ENCODE data around the gene RABL2B.
A peak's percentile ranks its signal among the peaks of the same experiment; 100 is the strongest.
"Not testable (repeated sequence)": the region's sequence is repeated elsewhere in the genome, so short reads cannot be mapped to it uniquely, and the experiment has no call there.

Gene RABL2B

GRCh38 chr22:50783033-50783879 lies at the start of gene RABL2B:
TSS of gene RABL2B (minus strand) at chr22:50783636. CDS start at chr22:50782294, 1,342 bp downstream.
- peak; percentile 58 for DNase-seq

GRCh38 chr22:50786936-50787335 lies 3.5 kb upstream of the RABL2B start:
- DNase-seq: not testable (repeated sequence)

- DNase-seq: not testable (repeated sequence)
Observed at GRCh38 chr22:50785289-50785688, 1.9 kb upstream of the RABL2B start.

DNA sequence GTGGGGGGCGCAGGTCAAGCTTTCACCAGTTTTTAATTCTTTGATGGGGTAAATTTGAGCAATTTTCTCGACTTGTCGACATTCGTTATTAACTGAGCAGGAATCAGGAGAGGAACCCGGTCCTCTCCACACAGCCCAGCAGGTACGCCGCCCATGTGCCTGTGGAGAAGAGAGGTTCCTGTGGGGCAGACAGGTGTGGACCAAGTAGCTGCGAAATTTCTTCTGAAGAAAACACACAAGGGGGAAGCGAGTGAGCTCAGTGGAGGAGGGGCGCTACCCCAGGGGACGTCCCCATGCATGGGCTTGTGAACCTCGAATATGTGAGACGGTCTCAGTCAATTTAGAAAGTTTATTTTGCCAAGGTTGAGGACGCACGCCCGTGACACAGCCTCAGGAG lies 442 bp upstream of the RABL2B start:
- DNase-seq: not testable (repeated sequence)

GRCh38 chr22:50782253-50782652 lies 1.2 kb downstream of the RABL2B start:
- DNase-seq: not testable (repeated sequence)

- not testable (repeated sequence) for DNase-seq
Observed at GRCh38 chr22:50780244-50780643, 3.2 kb downstream of the RABL2B start.

GRCh38 chr22:50777631-50778030 lies 5.8 kb downstream of the RABL2B start:
- DNase-seq: not testable (repeated sequence)

DNA sequence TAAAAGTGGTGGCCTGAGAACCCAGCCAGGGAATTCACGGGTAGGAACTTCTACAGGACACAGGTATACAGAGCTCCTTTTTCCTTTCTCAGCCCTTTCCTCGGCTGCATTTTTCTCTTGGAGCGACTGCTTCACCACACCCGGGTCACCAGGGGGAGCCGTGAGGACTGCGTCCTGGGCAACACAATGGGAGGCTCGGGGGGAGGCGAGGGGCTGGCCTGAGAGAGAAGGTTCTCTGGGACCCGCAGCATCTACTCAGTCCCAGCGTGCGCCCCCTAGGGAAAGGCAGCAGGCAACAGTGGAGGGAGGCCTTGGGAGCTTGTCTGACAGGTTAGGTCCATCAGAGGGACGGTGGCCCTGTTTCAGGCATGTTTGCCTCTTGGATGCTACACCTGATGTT lies 8.3 kb downstream of the RABL2B start:
- peak; percentile 63 for DNase-seq

- not testable (repeated sequence) for DNase-seq
Observed at GRCh38 chr22:50764288-50764687, 19.1 kb downstream of the RABL2B start.

DNA sequence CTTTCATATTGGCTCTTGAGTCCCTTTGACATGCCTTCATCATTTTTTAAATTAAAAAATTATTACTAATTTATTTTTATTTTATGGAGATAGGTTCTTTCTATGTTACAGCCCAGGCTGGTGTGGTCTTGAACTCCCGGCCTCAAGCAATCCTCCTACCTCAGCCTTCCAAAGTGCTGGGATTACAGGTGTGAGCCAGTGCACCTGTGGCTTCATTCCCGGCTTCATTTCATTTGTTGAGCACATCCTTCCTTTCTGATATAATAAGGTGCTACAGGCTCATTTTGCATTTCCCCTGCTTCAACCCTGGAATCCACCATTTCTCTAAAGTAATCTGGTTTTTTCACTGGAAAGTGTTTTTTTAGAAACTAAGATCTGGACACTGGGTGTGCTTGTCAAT lies 21.6 kb downstream of the RABL2B start:
- DNase-seq: not testable (repeated sequence)

DNA sequence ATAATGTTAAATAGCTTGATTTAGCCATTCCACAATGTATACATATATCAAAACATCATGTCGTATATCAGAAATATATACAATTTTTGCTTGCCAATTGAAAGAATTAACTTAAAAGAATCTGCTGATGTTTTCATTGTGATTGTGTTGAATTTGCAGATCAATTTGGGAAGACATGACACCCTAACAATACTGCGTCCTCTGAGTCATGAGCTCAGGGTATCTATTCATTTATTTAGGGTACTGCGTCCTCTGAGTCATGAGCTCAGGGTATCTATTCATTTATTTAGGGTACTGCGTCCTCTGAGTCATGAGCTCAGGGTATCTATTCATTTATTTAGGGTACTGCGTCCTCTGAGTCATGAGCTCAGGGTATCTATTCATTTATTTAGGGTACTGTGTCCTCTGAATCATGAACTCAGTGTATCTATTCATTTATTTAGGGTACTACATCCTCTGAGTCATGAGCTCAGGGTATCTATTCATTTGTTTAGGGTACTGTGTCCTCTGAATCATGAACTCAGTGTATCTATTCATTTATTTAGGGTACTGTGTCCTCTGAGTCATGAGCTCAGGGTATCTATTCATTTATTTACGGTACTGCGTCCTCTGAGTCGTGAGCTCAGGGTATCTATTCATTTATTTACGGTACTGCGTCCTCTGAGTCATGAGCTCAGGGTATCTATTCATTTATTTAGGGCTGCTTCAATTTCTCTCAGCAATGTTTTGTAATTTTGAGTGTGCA lies 23.7 kb downstream of the RABL2B start:
- not testable (repeated sequence) for DNase-seq

DNA sequence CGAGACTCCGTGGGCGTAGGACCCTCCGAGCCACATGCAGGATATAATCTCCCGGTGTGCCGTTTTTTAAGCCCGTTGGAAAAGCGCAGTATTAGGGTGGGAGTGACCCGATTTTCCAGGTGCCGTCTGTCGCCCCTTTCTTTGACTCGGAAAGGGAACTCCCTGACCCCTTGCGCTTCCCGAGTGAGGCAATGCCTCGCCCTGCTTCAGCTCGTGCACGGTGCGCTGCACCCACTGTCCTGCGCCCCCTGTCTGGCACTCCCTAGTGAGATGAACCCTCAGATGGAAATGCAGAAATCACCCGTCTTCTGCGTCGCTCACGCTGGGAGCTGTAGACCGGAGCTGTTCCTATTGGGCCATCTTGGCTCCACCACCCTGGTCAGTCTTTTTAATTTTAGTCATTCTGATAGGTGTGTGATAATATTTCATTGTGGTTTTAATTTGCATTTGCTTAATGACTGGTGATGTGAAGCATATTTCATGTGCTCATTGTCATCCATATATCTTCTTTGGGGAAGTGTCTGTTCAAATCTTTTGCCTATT lies 26.4 kb downstream of the RABL2B start:
- DNase-seq: not testable (repeated sequence)

GRCh38 chr22:50756406-50756805 lies 27.0 kb downstream of the RABL2B start:
- DNase-seq: not testable (repeated sequence)

DNA sequence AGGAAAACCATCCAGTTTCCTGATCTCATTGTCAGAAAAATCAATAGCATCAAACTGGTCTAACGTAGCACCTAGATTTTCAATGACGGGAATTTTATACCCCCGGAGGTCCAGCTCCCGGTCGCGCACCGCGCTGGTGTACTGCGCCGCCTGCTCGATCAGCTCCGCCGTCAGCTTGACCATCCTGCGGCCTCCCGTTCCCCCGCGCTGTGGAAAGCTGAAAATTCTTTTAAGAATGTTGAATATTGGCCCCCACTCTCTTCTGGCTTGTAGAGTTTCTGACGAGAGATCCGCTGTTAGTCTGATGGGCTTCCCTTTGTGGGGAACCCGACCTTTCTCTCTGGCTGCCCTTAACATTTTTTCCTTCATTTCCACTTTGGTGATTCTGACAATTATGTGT lies 28.2 kb downstream of the RABL2B start:
- DNase-seq: not testable (repeated sequence)

GRCh38 chr22:50749302-50750074 lies 33.9 kb downstream of the RABL2B start:
- not testable (repeated sequence) for DNase-seq

GRCh38 chr22:50748630-50749029 lies 34.8 kb downstream of the RABL2B start:
- DNase-seq: not testable (repeated sequence)

DNA sequence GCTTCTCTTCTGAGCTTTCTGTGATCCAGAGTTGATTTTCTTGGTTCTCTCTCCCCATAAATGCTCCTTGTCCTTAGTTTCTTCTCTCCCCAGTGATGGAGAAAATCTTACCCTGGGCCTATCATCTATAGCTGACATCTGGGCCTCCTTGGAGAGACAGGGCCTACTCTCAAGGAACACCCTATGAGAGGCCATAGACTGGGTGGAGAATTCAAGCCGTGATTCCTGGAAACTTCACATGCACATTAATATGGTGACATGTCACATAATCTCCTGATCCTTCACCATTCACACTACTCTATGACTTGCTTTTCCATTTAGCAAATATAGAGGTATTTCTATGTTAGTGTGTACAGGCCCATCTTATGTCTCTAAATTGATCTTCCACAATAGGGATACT lies 35.9 kb downstream of the RABL2B start:
- not testable (repeated sequence) for DNase-seq

- not testable (repeated sequence) for DNase-seq
Observed at GRCh38 chr22:50744424-50744823, 39.0 kb downstream of the RABL2B start.

DNA sequence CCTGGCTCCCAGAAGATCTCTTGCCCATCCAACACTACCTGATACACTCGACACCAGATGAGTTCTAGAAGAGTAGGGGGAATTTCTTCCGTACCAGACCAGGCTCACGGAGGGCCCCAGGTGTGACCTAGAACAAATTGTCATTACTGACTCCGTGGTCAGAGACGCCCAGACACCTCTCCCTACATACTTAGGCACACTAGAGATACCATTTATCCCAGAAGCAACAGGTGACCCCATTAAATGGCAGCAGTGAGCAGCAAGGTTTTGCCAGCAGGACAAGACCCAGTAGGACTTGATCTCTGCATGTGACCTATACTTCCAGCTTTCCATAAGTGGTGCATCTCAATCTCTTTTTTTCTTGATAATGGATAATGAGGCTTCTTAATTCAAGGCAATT lies 42.7 kb downstream of the RABL2B start:
- not testable (repeated sequence) for DNase-seq

DNA sequence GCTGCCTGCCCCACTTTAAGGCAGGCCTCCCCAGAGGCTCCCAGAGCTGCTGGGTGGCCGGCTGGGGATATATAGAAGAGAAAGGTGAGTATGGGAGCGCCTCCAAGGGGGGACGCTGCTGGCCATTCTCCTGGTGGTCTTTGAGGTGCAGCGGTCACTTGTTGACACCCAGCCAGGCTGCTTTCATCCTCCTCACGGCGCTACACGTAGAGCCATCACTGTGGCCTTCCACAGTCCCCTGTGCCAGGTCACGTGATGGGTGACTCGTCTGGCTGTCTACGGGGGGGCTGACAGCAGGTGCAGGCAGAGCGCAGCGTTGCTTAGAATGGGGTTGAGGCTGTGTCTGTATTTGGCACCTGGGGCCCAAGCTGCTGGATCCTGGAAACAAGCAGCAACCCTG lies 43.5 kb downstream of the RABL2B start:
- no peak for DNase-seq

DNA sequence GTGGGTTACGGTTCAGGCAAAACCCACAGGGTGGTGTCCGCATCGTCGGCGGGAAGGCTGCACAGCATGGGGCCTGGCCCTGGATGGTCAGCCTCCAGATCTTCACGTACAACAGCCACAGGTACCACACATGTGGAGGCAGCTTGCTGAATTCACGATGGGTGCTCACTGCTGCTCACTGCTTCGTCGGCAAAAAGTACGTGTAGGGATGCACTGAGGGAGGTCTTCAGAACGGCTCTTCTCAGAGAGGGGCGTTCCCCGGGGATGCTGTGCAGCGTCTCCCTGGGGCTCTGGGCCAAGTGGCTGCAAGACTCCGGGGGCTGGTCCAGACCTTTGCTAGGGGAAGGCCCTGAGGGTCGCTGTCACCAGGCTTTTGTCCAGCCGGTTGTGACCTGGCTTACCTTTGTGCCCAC lies 44.2 kb downstream of the RABL2B start:
- no peak for DNase-seq

- no peak for DNase-seq
Observed at GRCh38 chr22:50738649-50739227, 44.7 kb downstream of the RABL2B start.
